Astrocyte of the cerebellum (primary cell): ENCODE measurements around the gene CSRP3.

Experiments used
- DNase-seq: peaks from one replicate; pipeline ENCODE4 v3.0.0-alpha.2; 2011; ENCODE audit warnings: low read depth
- H3K4me3 ChIP-seq: 2 replicates; pipeline ENCODE4 v1.5.1; 2011; ENCODE audit warnings: mild to moderate bottlenecking, low read depth, low read length, moderate library complexity
- CTCF ChIP-seq: IDR thresholded peaks from 2 replicates; pipeline ENCODE4 v1.5.1; 2012; ENCODE audit warnings: low read length, low read depth, moderate library complexity, mild to moderate bottlenecking; ENCODE audit errors: missing control alignments
- in situ Hi-C: cut with HindIII; loops from 2 replicates; pipeline ENCODE4 v1.10.0; 2017; ENCODE audit warnings: low sequenced_read_pairs

Gene CSRP3

GRCh38 chr11:19216709-19217374, 15.1 kb upstream of the CSRP3 start:
- H3K4me3 ChIP-seq: no peak overlapping the region
- in situ Hi-C loops: no loop called here
- no peak for DNase-seq
- no peak for TF ChIP-seq CTCF

GRCh38 chr11:19216021-19216420, 14.2 kb upstream of the CSRP3 start:
- no peak for TF ChIP-seq CTCF
- in situ Hi-C loops: no loop called here
- no peak for DNase-seq
- H3K4me3 ChIP-seq: no peak overlapping the region

GRCh38 chr11:19209617-19210370, 8.0 kb upstream of the CSRP3 start:
- no peak overlapping the region for H3K4me3 ChIP-seq
- in situ Hi-C loops: no loop called here
- DNase-seq: no peak
- TF ChIP-seq CTCF: no peak

- in situ Hi-C loops: no loop called here
- no peak for DNase-seq
- no peak for TF ChIP-seq CTCF
- H3K4me3 ChIP-seq: no peak overlapping the region
These were observed 7.3 kb upstream of the CSRP3 start for GRCh38 chr11:19208959-19209546.

GRCh38 chr11:19208181-19208580, 6.4 kb upstream of the CSRP3 start:
- no peak for DNase-seq
- in situ Hi-C loops: no loop called here
- no peak for TF ChIP-seq CTCF
- H3K4me3 ChIP-seq: no peak overlapping the region

GRCh38 chr11:19204836-19205235, 3.1 kb upstream of the CSRP3 start:
- H3K4me3 ChIP-seq: no peak overlapping the region
- no peak for TF ChIP-seq CTCF
- in situ Hi-C loops: no loop called here
- no peak for DNase-seq
